Fibroblast of lung (primary cell): ENCODE measurements around the gene ACADL. TPM values are rescaled to one million over a fixed set of nuclear protein-coding genes. Genes with fewer than 3 reads are reported as not detected.

ENCODE experiments used
- DNase-seq, 2 donors: peaks; one replicate each; pipeline versions ENCODE4 v3.0.0 to v3.0.0-alpha.2; 2010; ENCODE audit warnings: low read depth in 2 of 2
- H2AFZ ChIP-seq: 2 replicates; pipeline ENCODE4 v1.5.1; 2012; ENCODE audit warnings: low read length, control low read depth, inconsistent platforms
- H3K27ac ChIP-seq: 2 replicates; pipeline ENCODE4 v1.5.1; 2011; ENCODE audit warnings: low read length, control low read depth; ENCODE audit not compliant: insufficient read depth
- H3K27me3 ChIP-seq: 2 replicates; pipeline ENCODE4 v1.5.1; 2011; ENCODE audit warnings: mild to moderate bottlenecking, low read length; ENCODE audit not compliant: control insufficient read depth, insufficient read depth
- H3K36me3 ChIP-seq: 2 replicates; pipeline ENCODE4 v1.5.1; 2011; ENCODE audit warnings: low read length; ENCODE audit not compliant: control insufficient read depth, insufficient read depth
- H3K4me1 ChIP-seq: 2 replicates; pipeline ENCODE4 v1.5.1; 2011; ENCODE audit warnings: low read length; ENCODE audit not compliant: control insufficient read depth, insufficient read depth; ENCODE audit errors: extremely low read depth
- H3K4me2 ChIP-seq: 2 replicates; pipeline ENCODE4 v1.5.1; 2011; ENCODE audit warnings: low read length, control low read depth; ENCODE audit not compliant: insufficient read depth; ENCODE audit errors: extremely low read depth
- H3K4me3 ChIP-seq, 4 experiments: fragments of 200-600 bp in 1 of 4; sonication (generic) in 1 of 4; replicated peaks in 1 of 4; 2 replicates each; pipeline ENCODE4 v1.5.1; 2011 to 2016; ENCODE audit warnings: low read length in 4 of 4, low read depth in 3 of 4, mild to moderate bottlenecking in 3 of 4, control low read depth in 2 of 4, inconsistent platforms in 1 of 4, mixed read lengths in 1 of 4; ENCODE audit not compliant: insufficient read depth in 1 of 4; ENCODE audit errors: control extremely low read depth in 1 of 4
- H3K79me2 ChIP-seq: 2 replicates; pipeline ENCODE4 v1.5.1; 2012; ENCODE audit warnings: mild to moderate bottlenecking, low read length, inconsistent platforms; ENCODE audit not compliant: control insufficient read depth, insufficient read depth
- H3K9ac ChIP-seq: 2 replicates; pipeline ENCODE4 v1.5.1; 2011; ENCODE audit warnings: mild to moderate bottlenecking, low read length, control low read depth; ENCODE audit not compliant: insufficient read depth
- H3K9me3 ChIP-seq: 2 replicates; pipeline ENCODE4 v1.5.1; 2012; ENCODE audit warnings: low read depth, low read length; ENCODE audit not compliant: control insufficient read depth, insufficient read depth
- H4K20me1 ChIP-seq: 2 replicates; pipeline ENCODE4 v1.5.1; 2011; ENCODE audit warnings: low read length; ENCODE audit not compliant: control insufficient read depth, insufficient read depth; ENCODE audit errors: extremely low read depth
- CTCF ChIP-seq, 2 donors: IDR thresholded peaks in 1 of 2; conservative IDR thresholded peaks in 1 of 2; 1 replicate in 1 of 2; 2 replicates in 1 of 2; pipeline ENCODE4 v1.5.1; 2011 to 2012; ENCODE audit warnings: low read length in 2 of 2, control low read depth in 1 of 2, inconsistent platforms in 1 of 2, low read depth in 1 of 2, mild to moderate bottlenecking in 1 of 2
- EZH2 ChIP-seq: IDR thresholded peaks from 2 replicates; pipeline ENCODE4 v1.5.1; 2012; ENCODE audit warnings: low read length, control low read depth, mild to moderate bottlenecking; ENCODE audit errors: missing control alignments
- polyA plus RNA-seq, 2 donors: library from polyadenylated mRNA; depleted of rRNA in 1 of 2; stranded (reverse) in 1 of 2; unstranded in 1 of 2; fragments of >200 nt; gene quantifications; 2 replicates each; pipeline ENCODE4 v1.2.1, GENCODE V29; 2011 to 2012; ENCODE audit warnings: missing spikeins in 1 of 2
- total RNA-seq: library from RNA; depleted of rRNA; stranded (reverse); fragments of >200 nt; gene quantifications from 2 replicates; pipeline ENCODE4 v1.2.1, GENCODE V29; 2014

ACADL gene
- total and polyA plus RNA-seq, 2 donors (not counting 1 experiment from before 2014, with no cell fraction given), result 0.03 to 0.50 TPM

GRCh38 chr2:210252699-210253606 is 27.7 kb upstream of the ACADL start:
- Histone ChIP-seq H2AFZ (no peak overlapping the region), H3K4me1 (no peaks in the 10 kb centered on the region), H3K36me3 (no peaks in the 10 kb centered on the region), H3K9ac (no peak overlapping the region), H3K79me2 (no peaks in the 10 kb centered on the region), H4K20me1 (no peaks in the 10 kb centered on the region), H3K4me3 (no peak overlapping the region), H3K4me2 (no peak overlapping the region), H3K27ac (no peak overlapping the region), H3K9me3 (no peaks in the 10 kb centered on the region), H3K27me3 (no peaks in the 10 kb centered on the region)
- TF ChIP-seq CTCF (conservative IDR thresholded peaks at IDR 0.05 in 1 of 2, IDR thresholded peaks at IDR 0.05 in 1 of 2; ENCODE audit: low read depth in 1 of 2, low read length in 2 of 2), result no peak
- TF ChIP-seq EZH2, result no peak
- DNase-seq, result no peak

GRCh38 chr2:210250622-210251021 is 25.4 kb upstream of the ACADL start:
- TF ChIP-seq EZH2 (no peak), CTCF (conservative IDR thresholded peaks at IDR 0.05 in 1 of 2, IDR thresholded peaks at IDR 0.05 in 1 of 2; ENCODE audit: low read depth in 1 of 2, low read length in 2 of 2) (no peak)
- no peaks in the 10 kb centered on the region for H3K4me1 ChIP-seq
- no peak overlapping the region for H3K9ac ChIP-seq

GRCh38 chr2:210233487-210233886 is 8.2 kb upstream of the ACADL start:
- DNase-seq, result no peak
- Histone ChIP-seq H3K9ac (no peak overlapping the region), H3K4me3 (no peak overlapping the region), H3K4me1 (no peaks in the 10 kb centered on the region), H3K36me3 (no peaks in the 10 kb centered on the region), H3K9me3 (no peaks in the 10 kb centered on the region), H3K27me3 (no peaks in the 10 kb centered on the region), H3K4me2 (no peak overlapping the region), H3K27ac (no peak overlapping the region), H2AFZ (no peak overlapping the region), H3K79me2 (no peaks in the 10 kb centered on the region), H4K20me1 (no peaks in the 10 kb centered on the region)
- TF ChIP-seq CTCF (conservative IDR thresholded peaks at IDR 0.05 in 1 of 2, IDR thresholded peaks at IDR 0.05 in 1 of 2; ENCODE audit: low read depth in 1 of 2, low read length in 2 of 2), result no peak

More at GRCh38 chr2:210250622-210251021, 25.4 kb upstream of the ACADL start:
- no peaks in the 10 kb centered on the region for H3K9me3 ChIP-seq
- H4K20me1 ChIP-seq, result no peaks in the 10 kb centered on the region
- no peaks in the 10 kb centered on the region for H3K36me3 ChIP-seq
- no peaks in the 10 kb centered on the region for H3K79me2 ChIP-seq
- no peak overlapping the region for H3K27ac ChIP-seq
- peak in 1 of 2 donors; percentile 48 for DNase-seq
- no peak overlapping the region for H3K4me2 ChIP-seq
- H2AFZ ChIP-seq, result no peak overlapping the region
- H3K4me3 ChIP-seq, result no peak overlapping the region
- no peaks in the 10 kb centered on the region for H3K27me3 ChIP-seq
